GM10248 (cell line): Measurements from ENCODE around the gene C14orf93.
"Not testable (repeated sequence)": the region's sequence is repeated elsewhere in the genome, so short reads cannot be mapped to it uniquely, and the experiment has no call there.

Experiments
- CTCF ChIA-PET: fragments of 300-600 bp; sonication (Branson Sonifier 250); formaldehyde crosslinking; extraction: SDS; loops from one replicate; lab custom pipeline; 2021; ENCODE audit warnings: antibody characterized with exemption; lab: Yijun Ruan, JAX
- POLR2A ChIA-PET: fragments of 350-650 bp; sonication (Branson Sonifier 250); formaldehyde crosslinking; extraction: SDS; loops from one replicate; lab custom pipeline; 2020; ENCODE audit warnings: antibody characterized with exemption; lab: Yijun Ruan, JAX
- DNase-seq: peaks from one replicate; pipeline ENCODE4 v3.0.0; 2012; ENCODE audit errors: extremely low spot score
- TF ChIP-seq, protein P1 (sequence below): IDR thresholded peaks from 2 replicates; pipeline ENCODE4 v1.5.1; 2012; ENCODE audit warnings: mild to moderate bottlenecking, low read depth; ENCODE audit errors: extremely low read depth, missing control alignments, control extremely low read depth

C14orf93 gene

GRCh38 chr14:22962061-22962676 is 47.8 kb downstream of the C14orf93 start:
- TF ChIP-seq, protein P1, sequence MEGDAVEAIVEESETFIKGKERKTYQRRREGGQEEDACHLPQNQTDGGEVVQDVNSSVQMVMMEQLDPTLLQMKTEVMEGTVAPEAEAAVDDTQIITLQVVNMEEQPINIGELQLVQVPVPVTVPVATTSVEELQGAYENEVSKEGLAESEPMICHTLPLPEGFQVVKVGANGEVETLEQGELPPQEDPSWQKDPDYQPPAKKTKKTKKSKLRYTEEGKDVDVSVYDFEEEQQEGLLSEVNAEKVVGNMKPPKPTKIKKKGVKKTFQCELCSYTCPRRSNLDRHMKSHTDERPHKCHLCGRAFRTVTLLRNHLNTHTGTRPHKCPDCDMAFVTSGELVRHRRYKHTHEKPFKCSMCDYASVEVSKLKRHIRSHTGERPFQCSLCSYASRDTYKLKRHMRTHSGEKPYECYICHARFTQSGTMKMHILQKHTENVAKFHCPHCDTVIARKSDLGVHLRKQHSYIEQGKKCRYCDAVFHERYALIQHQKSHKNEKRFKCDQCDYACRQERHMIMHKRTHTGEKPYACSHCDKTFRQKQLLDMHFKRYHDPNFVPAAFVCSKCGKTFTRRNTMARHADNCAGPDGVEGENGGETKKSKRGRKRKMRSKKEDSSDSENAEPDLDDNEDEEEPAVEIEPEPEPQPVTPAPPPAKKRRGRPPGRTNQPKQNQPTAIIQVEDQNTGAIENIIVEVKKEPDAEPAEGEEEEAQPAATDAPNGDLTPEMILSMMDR = no peak
- CTCF ChIA-PET = interaction anchor here (1.1 to 9.0 kb wide), 7 partner anchors 9 to 98 kb away, joined by 3 to 88 read pairs (median 13); partner anchors contain the start of gene PRMT5
- DNase-seq = no peak
- POLR2A ChIA-PET = no interaction called here

GRCh38 chr14:22955702-22956569 is 54.0 kb downstream of the C14orf93 start:
- POLR2A ChIA-PET = interaction anchor here (1.0 kb wide), 1 partner anchor 30 kb away, joined by 3 read pairs; no protein-coding TSS in a partner anchor
- TF ChIP-seq, protein P1 = no peak
- CTCF ChIA-PET = interaction anchor here (0.7 to 9.0 kb wide), 21 partner anchors 9 to 386 kb away, joined by 3 to 88 read pairs (median 6); partner anchors contain the start of genes AJUBA, CDH24 and PRMT5
- no peak for DNase-seq

DNA sequence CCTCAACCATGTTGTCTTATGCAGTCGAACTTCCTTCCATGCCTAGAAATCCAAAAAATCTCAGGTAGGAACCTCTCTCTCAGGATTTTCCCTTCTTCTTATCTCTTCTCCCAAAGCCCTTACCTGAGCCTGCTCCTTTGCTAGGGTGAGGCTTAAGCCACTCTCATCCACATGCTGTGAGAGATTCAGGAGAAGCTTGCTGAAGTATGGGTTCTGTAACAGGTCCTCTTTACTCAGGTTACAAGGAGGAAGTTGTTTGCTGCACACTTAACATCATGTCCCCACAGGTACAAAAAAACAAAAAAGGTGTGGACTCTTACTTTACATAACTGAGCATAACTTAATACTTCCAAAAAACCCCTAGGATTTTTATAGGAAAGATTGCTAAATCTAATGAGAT is 57.5 kb downstream of the C14orf93 start:
- TF ChIP-seq, protein P1 = no peak
- no peak for DNase-seq
- ChIA-PET POLR2A (no interaction called here), CTCF (interaction anchor here (0.8 to 3.3 kb wide), 5 partner anchors 13 to 116 kb away, joined by 3 to 19 read pairs (median 4); no protein-coding TSS in a partner anchor)

- DNase-seq, POLR2A ChIA-PET: not testable (repeated sequence)
- CTCF ChIA-PET = interaction anchor here (0.8 to 3.3 kb wide), 8 partner anchors 12 to 169 kb away, joined by 3 to 19 read pairs (median 3); partner anchors contain the start of gene CDH24
These were observed 58.1 kb downstream of the C14orf93 start for GRCh38 chr14:22951795-22952194.

DNA sequence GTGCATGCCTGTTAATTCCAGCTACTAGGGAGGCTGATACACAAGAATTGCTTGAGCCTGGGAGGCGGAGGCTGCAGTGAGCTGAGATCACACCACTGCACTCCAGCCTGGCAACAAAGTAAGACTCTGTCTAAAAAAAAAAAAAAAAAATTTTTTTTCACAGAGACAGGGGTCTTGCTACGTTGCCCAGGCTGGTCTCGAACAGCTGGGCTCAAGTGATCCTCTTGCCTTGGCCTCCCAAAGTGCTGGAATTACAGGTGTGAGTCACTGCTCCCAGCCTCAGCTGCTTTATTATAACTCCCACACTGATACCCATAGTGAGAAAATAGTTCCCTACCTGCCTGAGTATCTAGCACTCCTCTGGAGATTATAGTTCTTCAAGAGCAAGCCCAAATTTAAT is 64.3 kb downstream of the C14orf93 start:
- CTCF ChIA-PET = interaction anchor here (1.3 to 5.7 kb wide), 9 partner anchors 10 to 123 kb away, joined by 4 to 44 read pairs (median 5); partner anchors contain the start of genes HAUS4 and PRMT5
- POLR2A ChIA-PET = interaction anchor here (0.7 to 1.2 kb wide), 2 partner anchors 16 to 82 kb away, joined by 3 to 4 read pairs; no protein-coding TSS in a partner anchor
- DNase-seq = no peak
- TF ChIP-seq, protein P1 = no peak

- DNase-seq = no peak
- ChIA-PET CTCF (interaction anchor here (0.6 to 3.1 kb wide), 6 partner anchors 9 to 131 kb away, joined by 3 to 14 read pairs (median 4); partner anchors contain the start of gene PRMT5), POLR2A (no interaction called here)
- TF ChIP-seq, protein P1 = no peak
These were observed 70.3 kb downstream of the C14orf93 start for GRCh38 chr14:22939684-22940083.
